IMR-90 (cell line): ENCODE results near the gene PBXIP1. TPM values are rescaled to one million over a fixed set of nuclear protein-coding genes. Genes with fewer than 3 reads are reported as not detected.

Experiments used
- ATAC-seq: fragments of 200-7000 bp; cut with Tn5 transposase; 2 replicates; pipeline ENCODE4 v1.9.1; 2020; ENCODE audit warnings: low read depth, mild to moderate bottlenecking, moderate library complexity
- BruUV-seq: library from RNA; stranded (reverse); fragments of 400-500 nt; replicated peaks from 2 replicates; lab custom pipeline; 2021; lab: Mats Ljungman, UMichigan
- CTCF ChIA-PET: fragments of 300-600 bp; formaldehyde crosslinking; extraction: SDS; loops from one replicate; lab custom pipeline; 2021; ENCODE audit warnings: antibody characterized with exemption; lab: Yijun Ruan, JAX
- POLR2A ChIA-PET: fragments of 300-600 bp; sonication (Branson Sonifier 250); formaldehyde crosslinking; loops from one replicate; lab custom pipeline; 2022; ENCODE audit warnings: antibody characterized with exemption; ENCODE audit not compliant: unreplicated experiment; lab: Charles Lee
- DNase-seq: peaks from one replicate; pipeline ENCODE4 v3.0.0; 2013
- H2AFZ ChIP-seq: replicated peaks from 2 replicates; pipeline ENCODE3; 2013; ENCODE audit warnings: low read length, mild to moderate bottlenecking; ENCODE audit not compliant: poor library complexity
- H2AK5ac ChIP-seq: 2 replicates; pipeline ENCODE4 v1.6.1; 2013; ENCODE audit warnings: low read depth, low read length, inconsistent platforms
- H2AK9ac ChIP-seq: replicated peaks from 2 replicates; pipeline ENCODE3; 2013; ENCODE audit warnings: mild to moderate bottlenecking, low read depth, low read length, moderate library complexity; ENCODE audit not compliant: poor library complexity
- H2BK120ac ChIP-seq: 2 replicates; pipeline ENCODE4 v1.6.1; 2013; ENCODE audit warnings: low read depth, low read length, inconsistent platforms
- H2BK15ac ChIP-seq: 3 replicates; pipeline ENCODE4 v1.6.1; 2013; ENCODE audit warnings: low read depth, low read length, inconsistent platforms
- H2BK20ac ChIP-seq: 2 replicates; pipeline ENCODE4 v1.6.1; 2013; ENCODE audit warnings: low read depth, mild to moderate bottlenecking, inconsistent platforms, low read length, moderate library complexity
- H2BK5ac ChIP-seq: 2 replicates; pipeline ENCODE4 v1.6.1; 2013; ENCODE audit warnings: mild to moderate bottlenecking, low read depth, low read length, inconsistent platforms; ENCODE audit not compliant: poor library complexity, severe bottlenecking
- H3K14ac ChIP-seq: replicated peaks from 2 replicates; pipeline ENCODE4 v1.6.1; 2013; ENCODE audit warnings: low read depth, low read length, inconsistent platforms
- H3K18ac ChIP-seq: 2 replicates; pipeline ENCODE4 v1.6.1; 2013; ENCODE audit warnings: low read depth, low read length, control low read depth
- H3K23ac ChIP-seq: 2 replicates; pipeline ENCODE4 v1.6.1; 2013; ENCODE audit warnings: low read depth, low read length, inconsistent platforms
- H3K27ac ChIP-seq: 2 replicates; pipeline ENCODE4 v1.5.1; 2013; ENCODE audit warnings: mild to moderate bottlenecking, control low read depth, low read length; ENCODE audit not compliant: insufficient read depth
- H3K27me3 ChIP-seq: 2 replicates; pipeline ENCODE4 v1.6.1; 2013; ENCODE audit warnings: low read length; ENCODE audit not compliant: control insufficient read depth, insufficient read depth
- H3K36me3 ChIP-seq: 2 replicates; pipeline ENCODE4 v1.6.1; 2013; ENCODE audit warnings: low read length, mixed read lengths; ENCODE audit not compliant: control insufficient read depth, insufficient read depth
- H3K4ac ChIP-seq: 2 replicates; pipeline ENCODE4 v1.6.1; 2013; ENCODE audit warnings: low read depth, low read length, inconsistent platforms
- H3K4me1 ChIP-seq: 2 replicates; pipeline ENCODE4 v1.6.1; 2013; ENCODE audit warnings: low read length, mixed read lengths; ENCODE audit not compliant: control insufficient read depth, insufficient read depth
- H3K4me2 ChIP-seq: 2 replicates; pipeline ENCODE4 v1.6.1; 2013; ENCODE audit warnings: low read depth, mild to moderate bottlenecking, control low read depth, low read length, moderate library complexity
- H3K4me3 ChIP-seq: 2 replicates; pipeline ENCODE4 v1.5.1; 2013; ENCODE audit warnings: low read depth, mild to moderate bottlenecking, control low read depth, low read length, moderate library complexity; ENCODE audit not compliant: insufficient read depth
- H3K56ac ChIP-seq: 2 replicates; pipeline ENCODE4 v1.6.1; 2013; ENCODE audit warnings: low read length, inconsistent platforms; ENCODE audit not compliant: insufficient read depth; ENCODE audit errors: extremely low read depth
- H3K79me1 ChIP-seq, 2 experiments: 2 replicates each; pipeline ENCODE4 v1.6.1; 2013; ENCODE audit warnings: low read length in 2 of 2, inconsistent platforms in 1 of 2, low read depth in 1 of 2
- H3K9ac ChIP-seq: 2 replicates; pipeline ENCODE4 v1.6.1; 2013; ENCODE audit warnings: low read depth, low read length, control low read depth
- H3K9me1 ChIP-seq: 2 replicates; pipeline ENCODE4 v1.6.1; 2013; ENCODE audit warnings: low read length, inconsistent platforms; ENCODE audit not compliant: insufficient read depth
- H3K9me3 ChIP-seq: 2 replicates; pipeline ENCODE4 v1.6.1; 2013; ENCODE audit warnings: low read length; ENCODE audit not compliant: control insufficient read depth, insufficient read depth
- H4K20me1 ChIP-seq: 2 replicates; pipeline ENCODE4 v1.6.1; 2013; ENCODE audit warnings: low read length, inconsistent platforms; ENCODE audit not compliant: insufficient read depth
- H4K5ac ChIP-seq: 2 replicates; pipeline ENCODE4 v1.6.1; 2013; ENCODE audit warnings: mild to moderate bottlenecking, low read depth, low read length, control low read depth
- H4K8ac ChIP-seq, 2 experiments: 2 replicates each; pipeline ENCODE4 v1.6.1; 2013; ENCODE audit warnings: low read depth in 2 of 2, low read length in 2 of 2, control low read depth in 1 of 2, inconsistent platforms in 1 of 2
- H4K91ac ChIP-seq: 2 replicates; pipeline ENCODE4 v1.6.1; 2013; ENCODE audit warnings: low read depth, low read length, inconsistent platforms; ENCODE audit not compliant: insufficient read depth
- NFE2L2 ChIP-seq: fragments of 150-350 bp; IDR thresholded peaks from 2 replicates; pipeline ENCODE4 v1.6.1; 2016; ENCODE audit warnings: low read depth, mild to moderate bottlenecking, low read length
- RCOR1 ChIP-seq: IDR thresholded peaks from 2 replicates; pipeline ENCODE4 v1.6.1; 2012; ENCODE audit warnings: mild to moderate bottlenecking, low read length, improper control_type of control experiment; ENCODE audit not compliant: insufficient replicate concordance
- WGBS, 2 experiments: methylation state at CpG; one replicate each; pipeline versions ENCODE4 v1.1.5 to v1.1.7; 2013; ENCODE audit warnings: missing lambda C conversion rate in 2 of 2; ENCODE audit not compliant: insufficient read length in 1 of 2; ENCODE audit errors: extremely low coverage in 2 of 2; 5-methylcytosine and 5-hydroxymethylcytosine counted together
- dilution Hi-C: fragments of 300-500 bp; cut with HindIII; formaldehyde crosslinking; loops from one replicate; pipeline ENCODE4 v1.14.3; 2018; ENCODE audit warnings: low sequenced_read_pairs; ENCODE audit not compliant: unreplicated experiment
- in situ Hi-C: fragments of 300-500 bp; cut with MboI; formaldehyde crosslinking; loops from 3 replicates; pipeline ENCODE4 v1.14.3; 2019; ENCODE audit warnings: low sequenced_read_pairs, inconsistent platforms, mixed read lengths
- intact Hi-C: fragments of 100-400 bp; cut with micrococcal nuclease; formaldehyde crosslinking; loops from 2 replicates; pipeline ENCODE4 v1.10.0; 2022
- polyA plus RNA-seq, 3 experiments: library from polyadenylated mRNA; depleted of rRNA; stranded (reverse); fragments of >200 nt; gene quantifications; 2 replicates each; pipeline ENCODE4 v1.2.3, GENCODE V29; 2012; ENCODE audit warnings: low replicate concordance in 1 of 3
- total RNA-seq: library from RNA; depleted of rRNA; stranded (reverse); fragments of >200 nt; gene quantifications from 2 replicates; pipeline ENCODE4 v1.2.3, GENCODE V29; 2012
- TF ChIP-seq, protein P1 (sequence below): fragments of 150-350 bp; IDR thresholded peaks from 2 replicates; pipeline ENCODE4 v1.6.1; 2017; ENCODE audit warnings: mild to moderate bottlenecking, antibody characterized with exemption, low read length, low read depth

The PBXIP1 gene
- total and polyA plus RNA-seq, 2 of the 4 experiments (the other 2 are of a cell fraction), result 28.3 to 44.2 TPM

DNA sequence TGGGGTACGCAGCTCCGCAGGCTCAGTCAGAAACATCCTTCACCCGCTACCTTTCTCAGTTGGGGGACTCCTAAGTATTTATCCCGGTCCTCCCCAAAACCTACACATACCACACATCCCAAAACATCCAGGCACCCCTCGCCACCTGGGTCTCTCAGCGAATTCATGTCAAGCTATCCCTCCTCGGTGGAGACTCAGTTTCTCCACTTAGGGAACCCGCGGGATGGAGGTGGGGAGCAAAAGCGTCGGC is 45.5 kb upstream of the PBXIP1 start:
- H2AK5ac ChIP-seq, result peak overlapping the region; percentile 97
- H4K91ac ChIP-seq, result peak overlapping the region; percentile 58; the same call in 1 of the 2 replicates
- BruUV-seq, result no TSS peak
- peaks cover 14 to 55% of the 10 kb centered on the region in 2 experiments for H3K79me1 ChIP-seq
- H2BK15ac ChIP-seq, result peak overlapping the region; percentile 49; the same call in 2 of the 3 replicates
- WGBS, 2 experiments, result no CpG with 5 or more reads among the region's 11 CpGs
- H4K8ac ChIP-seq, result peak overlapping the region; percentile 11 to 91; a peak in 3 of 4 replicates
- peak overlapping the region; percentile 94 for H3K27ac ChIP-seq
- H3K27me3 ChIP-seq, result no peaks in the 10 kb centered on the region
- peak overlapping the region; percentile 74 for H2BK120ac ChIP-seq
- ChIA-PET POLR2A (no interaction called here), CTCF (interaction anchor here (0.9 kb wide), 1 partner anchor 31 kb away, joined by 4 read pairs; the partner anchor contains the start of gene SHC1)
- H3K23ac ChIP-seq, result peak overlapping the region; percentile 81
- H3K4me1 ChIP-seq, result peaks cover 21% of the 10 kb centered on the region
- H3K18ac ChIP-seq, result peak overlapping the region; percentile 48
- H4K5ac ChIP-seq, result peak overlapping the region; percentile 46; the same call in 1 of the 2 replicates
- H3K36me3 ChIP-seq, result no peaks in the 10 kb centered on the region; the same call in 1 of the 2 replicates
- peak overlapping the region; percentile 82 for H3K56ac ChIP-seq
- H2AFZ ChIP-seq, result peak overlapping the region; percentile 92
- DNase-seq (no peak), ATAC-seq (no peak)
- intact Hi-C loops, result loop anchor here (1.0 to 5.0 kb wide), 3 partner anchors 29 to 65 kb away; partner anchors contain the start of genes ADAM15 and PMVK
- no peaks in the 10 kb centered on the region for H4K20me1 ChIP-seq
- in situ Hi-C loops, result no loop called here
- no peak overlapping the region; the same call in none of the 2 replicates for H2BK20ac ChIP-seq
- H3K9me1 ChIP-seq, result peaks cover 12% of the 10 kb centered on the region
- peak overlapping the region; percentile 99 for H2AK9ac ChIP-seq
- H2BK5ac ChIP-seq, result peak overlapping the region; percentile 94
- peak overlapping the region; percentile 87; the same call in 1 of the 2 replicates for H3K14ac ChIP-seq
- peak overlapping the region; percentile 87 for H3K4ac ChIP-seq
- dilution Hi-C loops, result no loop called here
- H3K4me2 ChIP-seq, result peak overlapping the region; percentile 94
- peak overlapping the region; percentile 75 for H3K4me3 ChIP-seq
- peak overlapping the region; percentile 78 for H3K9ac ChIP-seq
- no peak for TF ChIP-seq RCOR1
- TF ChIP-seq NFE2L2, result no peak
- TF ChIP-seq, protein P1, sequence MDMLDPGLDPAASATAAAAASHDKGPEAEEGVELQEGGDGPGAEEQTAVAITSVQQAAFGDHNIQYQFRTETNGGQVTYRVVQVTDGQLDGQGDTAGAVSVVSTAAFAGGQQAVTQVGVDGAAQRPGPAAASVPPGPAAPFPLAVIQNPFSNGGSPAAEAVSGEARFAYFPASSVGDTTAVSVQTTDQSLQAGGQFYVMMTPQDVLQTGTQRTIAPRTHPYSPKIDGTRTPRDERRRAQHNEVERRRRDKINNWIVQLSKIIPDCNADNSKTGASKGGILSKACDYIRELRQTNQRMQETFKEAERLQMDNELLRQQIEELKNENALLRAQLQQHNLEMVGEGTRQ, result no peak
- H3K9me3 ChIP-seq, result no peaks in the 10 kb centered on the region
